ENCODE measurements around the gene TTLL7.

TTLL7 gene

DNA sequence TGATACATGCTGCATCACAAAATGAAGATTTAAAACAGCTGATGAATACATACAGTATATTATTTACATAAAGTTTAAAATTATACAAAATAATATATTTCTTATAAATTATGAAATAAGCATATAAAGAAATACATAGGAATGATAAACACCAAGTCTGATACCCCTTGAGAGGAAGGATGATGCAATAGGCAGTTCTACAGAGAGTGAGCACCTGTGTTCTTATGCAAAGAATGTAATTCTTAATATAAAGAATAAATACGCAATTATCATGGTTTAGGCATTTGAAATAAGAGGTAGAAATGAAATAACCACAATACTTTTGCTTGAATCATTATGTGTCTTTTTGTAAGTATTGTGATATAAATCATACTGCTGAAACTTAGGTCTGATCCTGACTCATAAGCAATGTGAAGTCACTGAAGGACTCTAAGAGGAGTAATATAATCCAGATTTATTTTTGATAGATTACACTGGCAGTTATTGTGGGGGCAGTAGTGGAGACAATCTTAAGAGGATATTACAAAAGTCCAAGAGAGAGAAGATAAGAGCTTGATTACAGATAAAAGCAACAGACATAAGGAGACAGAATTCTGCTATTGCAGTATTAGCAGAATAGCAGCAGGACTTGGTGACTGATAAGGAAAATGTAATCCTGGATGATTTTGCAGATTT, 39.0 kb downstream of the TTLL7 start:
- no peak overlapping the region for H3K9ac ChIP-seq (ENCODE audit: low read length)
- H3K4me3 ChIP-seq (ENCODE audit: low read length) = no peak overlapping the region
- no peaks in the 10 kb centered on the region for H3K36me3 ChIP-seq (ENCODE audit: control insufficient read depth, insufficient read depth, low read length)
- H3K4me1 ChIP-seq (ENCODE audit: control insufficient read depth, insufficient read depth, low read length) = peaks cover 12% of the 10 kb centered on the region
- no peaks in the 10 kb centered on the region for H3K27me3 ChIP-seq (ENCODE audit: control insufficient read depth, insufficient read depth, low read length)
- no peaks in the 10 kb centered on the region for H3K9me3 ChIP-seq (ENCODE audit: control insufficient read depth, low read length)

DNA sequence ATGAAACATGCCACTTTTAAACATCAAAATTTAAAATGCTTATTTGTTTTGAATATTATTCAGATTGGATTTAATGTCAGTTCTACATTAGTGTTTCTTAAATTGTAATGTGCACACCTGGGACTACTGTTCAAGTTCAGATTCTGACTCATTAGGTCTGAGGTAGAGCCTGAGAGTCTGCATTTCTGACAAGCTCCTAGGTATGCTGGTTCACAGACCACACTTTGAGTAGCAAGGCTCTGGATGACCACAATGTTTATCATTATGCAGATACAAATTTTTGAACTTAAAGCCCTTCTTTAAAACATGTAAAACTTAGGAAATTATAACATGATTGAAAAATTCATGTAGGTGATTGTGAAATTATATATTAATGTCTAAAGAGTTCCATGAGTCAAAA, 40.2 kb downstream of the TTLL7 start:
- no peaks in the 10 kb centered on the region for H3K9me3 ChIP-seq (ENCODE audit: control insufficient read depth, low read length)
- H3K27me3 ChIP-seq (ENCODE audit: control insufficient read depth, insufficient read depth, low read length) = no peaks in the 10 kb centered on the region
- no peak overlapping the region for H3K4me3 ChIP-seq (ENCODE audit: low read length)
- no peaks in the 10 kb centered on the region for H3K36me3 ChIP-seq (ENCODE audit: control insufficient read depth, insufficient read depth, low read length)
- no peak overlapping the region for H3K9ac ChIP-seq (ENCODE audit: low read length)
- H3K4me1 ChIP-seq (ENCODE audit: control insufficient read depth, insufficient read depth, low read length) = peaks cover 12% of the 10 kb centered on the region

DNA sequence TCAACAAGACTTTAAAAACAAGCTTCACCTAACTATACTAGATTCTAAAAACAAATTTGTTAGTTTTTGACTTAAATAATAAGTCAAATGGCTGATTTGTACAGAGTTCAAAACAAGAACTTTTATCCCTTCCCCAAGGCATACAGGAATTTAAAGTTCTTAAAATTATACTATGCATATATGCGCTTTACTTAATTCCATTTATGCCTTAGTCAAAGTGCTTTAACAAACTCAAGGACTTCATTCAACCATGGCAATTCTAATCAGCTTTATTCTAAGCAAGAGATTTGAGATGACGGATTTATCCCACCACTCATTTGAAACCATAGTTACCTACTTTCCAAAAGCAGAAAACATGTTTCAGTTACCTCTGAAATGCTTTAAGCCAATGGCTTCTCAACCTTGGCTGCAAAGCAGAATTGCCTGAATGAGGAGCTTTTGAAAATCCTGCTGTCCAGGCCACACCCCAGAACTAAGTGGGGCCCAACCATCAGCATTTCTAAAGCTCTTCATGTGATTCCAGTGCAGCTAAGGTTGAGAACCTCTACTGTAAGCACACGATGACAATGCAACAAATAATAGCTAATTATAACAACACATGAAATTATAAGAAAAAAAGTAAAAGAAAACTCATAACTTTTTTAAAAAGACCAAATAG, 44.6 kb downstream of the TTLL7 start:
- no peak overlapping the region for H3K9ac ChIP-seq (ENCODE audit: low read length)
- no peaks in the 10 kb centered on the region for H3K36me3 ChIP-seq (ENCODE audit: control insufficient read depth, insufficient read depth, low read length)
- no peaks in the 10 kb centered on the region for H3K27me3 ChIP-seq (ENCODE audit: control insufficient read depth, insufficient read depth, low read length)
- H3K9me3 ChIP-seq (ENCODE audit: control insufficient read depth, low read length) = no peaks in the 10 kb centered on the region
- no peaks in the 10 kb centered on the region for H3K4me1 ChIP-seq (ENCODE audit: control insufficient read depth, insufficient read depth, low read length)
- H3K4me3 ChIP-seq (ENCODE audit: low read length) = no peak overlapping the region

DNA sequence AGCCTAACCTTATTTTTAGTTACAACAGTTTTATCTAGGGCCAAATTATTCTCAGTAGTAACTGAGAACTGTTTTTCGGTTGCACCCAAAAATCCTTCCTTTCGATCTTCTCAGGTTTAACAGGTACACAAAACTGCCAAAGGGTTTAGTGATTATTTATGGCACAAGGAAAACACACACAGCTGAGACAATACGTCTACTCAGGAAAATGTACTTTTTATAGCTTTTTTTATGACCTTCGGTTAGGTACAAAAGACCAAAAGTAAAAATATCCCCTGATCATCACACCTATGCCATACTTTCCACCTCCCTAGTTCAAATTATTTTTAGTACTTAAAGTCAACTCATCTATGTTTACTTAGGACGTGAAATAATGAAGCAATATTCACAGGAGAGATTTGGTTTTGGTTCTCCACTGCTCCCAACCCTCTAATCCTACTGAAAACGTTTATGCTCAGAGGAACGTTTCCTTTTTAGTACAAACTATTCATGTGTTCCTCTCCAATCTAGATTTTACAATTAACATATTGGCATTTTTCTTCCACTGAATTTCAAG, 48.7 kb downstream of the TTLL7 start:
- Histone ChIP-seq H3K9ac (ENCODE audit: low read length) (no peak overlapping the region), H3K4me1 (ENCODE audit: control insufficient read depth, insufficient read depth, low read length) (no peaks in the 10 kb centered on the region), H3K4me3 (ENCODE audit: low read length) (no peak overlapping the region), H3K9me3 (ENCODE audit: control insufficient read depth, low read length) (no peaks in the 10 kb centered on the region), H3K27me3 (ENCODE audit: control insufficient read depth, insufficient read depth, low read length) (no peaks in the 10 kb centered on the region), H3K36me3 (ENCODE audit: control insufficient read depth, insufficient read depth, low read length) (no peaks in the 10 kb centered on the region)

DNA sequence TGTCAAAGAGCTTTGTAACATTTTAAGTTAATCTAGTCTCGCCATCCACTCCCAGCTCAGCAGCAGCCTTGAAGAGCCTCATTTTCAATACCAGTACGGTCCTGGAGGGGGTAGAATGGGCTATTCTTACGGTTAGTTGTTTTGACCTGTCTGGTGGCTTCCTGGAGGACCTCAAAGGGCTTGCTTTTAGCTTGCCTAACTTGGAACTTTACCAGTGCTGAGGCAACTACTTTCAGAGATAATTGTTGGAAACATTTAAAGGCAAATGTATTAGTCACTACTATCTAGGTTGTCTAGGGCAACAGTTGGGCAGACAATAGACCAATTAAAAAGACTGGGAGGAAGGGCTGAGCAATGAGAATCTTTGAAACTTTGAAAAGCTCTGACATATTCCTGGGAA, 56.0 kb downstream of the TTLL7 start:
- Histone ChIP-seq H3K4me3 (ENCODE audit: low read length) (no peak overlapping the region), H3K4me1 (ENCODE audit: control insufficient read depth, insufficient read depth, low read length) (no peaks in the 10 kb centered on the region), H3K9me3 (ENCODE audit: control insufficient read depth, low read length) (no peaks in the 10 kb centered on the region), H3K27me3 (ENCODE audit: control insufficient read depth, insufficient read depth, low read length) (no peaks in the 10 kb centered on the region), H3K36me3 (ENCODE audit: control insufficient read depth, insufficient read depth, low read length) (no peaks in the 10 kb centered on the region), H3K9ac (ENCODE audit: low read length) (no peak overlapping the region)

DNA sequence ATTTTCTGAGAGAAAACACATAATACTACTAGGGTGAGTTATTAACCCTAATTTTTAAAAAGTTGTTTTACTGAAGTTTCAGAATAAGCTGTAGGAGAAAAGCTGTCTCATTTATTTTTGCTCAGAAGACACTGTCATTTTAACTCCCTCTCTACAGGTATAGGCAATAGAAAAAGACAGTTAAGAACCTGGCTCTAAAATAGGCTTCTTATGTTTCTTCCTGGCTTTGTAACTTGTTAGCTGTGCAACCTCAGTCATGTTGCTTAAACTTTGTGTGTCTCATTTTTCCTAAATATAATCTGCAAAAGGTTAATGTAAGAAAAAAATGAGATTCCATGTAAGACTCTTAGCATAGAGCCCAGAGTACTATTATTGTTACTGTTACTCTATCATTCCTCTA, 64.4 kb downstream of the TTLL7 start:
- Histone ChIP-seq H3K9ac (ENCODE audit: low read length) (no peak overlapping the region), H3K9me3 (ENCODE audit: control insufficient read depth, low read length) (no peaks in the 10 kb centered on the region), H3K27me3 (ENCODE audit: control insufficient read depth, insufficient read depth, low read length) (no peaks in the 10 kb centered on the region), H3K4me3 (ENCODE audit: low read length) (no peak overlapping the region), H3K36me3 (ENCODE audit: control insufficient read depth, insufficient read depth, low read length) (no peaks in the 10 kb centered on the region), H3K4me1 (ENCODE audit: control insufficient read depth, insufficient read depth, low read length) (peaks cover 4% of the 10 kb centered on the region)

DNA sequence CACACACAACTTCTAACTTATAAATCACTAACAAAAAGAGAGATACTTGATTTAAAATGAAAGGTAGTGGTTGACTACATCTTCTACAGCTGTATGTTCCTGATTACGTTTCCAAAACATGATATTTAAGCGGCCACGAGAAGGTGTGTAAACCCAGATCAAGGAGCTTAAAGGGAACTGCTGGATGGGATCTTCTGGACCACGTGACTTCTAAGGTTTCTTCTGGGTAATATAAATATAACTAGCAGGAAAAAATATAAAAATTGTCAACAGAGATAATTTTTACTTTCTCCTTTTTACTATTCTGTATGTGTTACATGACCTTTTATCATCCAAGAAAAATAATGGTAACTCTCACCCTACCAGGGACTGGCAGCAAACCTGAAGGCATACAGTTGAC, 66.2 kb downstream of the TTLL7 start:
- Histone ChIP-seq H3K4me3 (ENCODE audit: low read length) (no peak overlapping the region), H3K4me1 (ENCODE audit: control insufficient read depth, insufficient read depth, low read length) (peaks cover 4% of the 10 kb centered on the region), H3K36me3 (ENCODE audit: control insufficient read depth, insufficient read depth, low read length) (no peaks in the 10 kb centered on the region)

DNA sequence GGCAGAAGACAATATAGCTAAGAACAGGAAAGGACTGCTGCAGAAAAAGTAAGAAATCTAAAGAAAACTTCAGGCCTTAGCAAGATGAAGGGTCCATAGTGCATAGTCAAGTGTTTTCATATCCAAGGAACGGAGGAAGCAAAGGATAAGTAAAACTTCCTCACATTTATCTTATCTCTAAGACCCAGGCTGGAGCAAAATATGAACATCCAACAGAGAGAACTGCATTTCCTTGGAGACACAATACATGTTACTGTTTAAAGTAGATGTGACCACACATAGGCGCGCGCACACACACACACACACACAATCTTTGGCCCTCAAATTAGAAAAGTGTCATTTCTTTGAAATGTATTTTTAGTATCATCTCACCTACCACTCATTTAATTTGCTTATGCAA, 66.7 kb downstream of the TTLL7 start:
- Histone ChIP-seq H3K4me1 (ENCODE audit: control insufficient read depth, insufficient read depth, low read length) (peaks cover 4% of the 10 kb centered on the region), H3K36me3 (ENCODE audit: control insufficient read depth, insufficient read depth, low read length) (no peaks in the 10 kb centered on the region), H3K4me3 (ENCODE audit: low read length) (no peak overlapping the region), H3K9me3 (ENCODE audit: control insufficient read depth, low read length) (no peaks in the 10 kb centered on the region), H3K9ac (ENCODE audit: low read length) (no peak overlapping the region), H3K27me3 (ENCODE audit: control insufficient read depth, insufficient read depth, low read length) (no peaks in the 10 kb centered on the region)

More for the DNA sequence above, 66.2 kb downstream of the TTLL7 start:
- H3K27me3 ChIP-seq (ENCODE audit: control insufficient read depth, insufficient read depth, low read length) = no peaks in the 10 kb centered on the region
- H3K9me3 ChIP-seq (ENCODE audit: control insufficient read depth, low read length) = no peaks in the 10 kb centered on the region
- no peak overlapping the region for H3K9ac ChIP-seq (ENCODE audit: low read length)

DNA sequence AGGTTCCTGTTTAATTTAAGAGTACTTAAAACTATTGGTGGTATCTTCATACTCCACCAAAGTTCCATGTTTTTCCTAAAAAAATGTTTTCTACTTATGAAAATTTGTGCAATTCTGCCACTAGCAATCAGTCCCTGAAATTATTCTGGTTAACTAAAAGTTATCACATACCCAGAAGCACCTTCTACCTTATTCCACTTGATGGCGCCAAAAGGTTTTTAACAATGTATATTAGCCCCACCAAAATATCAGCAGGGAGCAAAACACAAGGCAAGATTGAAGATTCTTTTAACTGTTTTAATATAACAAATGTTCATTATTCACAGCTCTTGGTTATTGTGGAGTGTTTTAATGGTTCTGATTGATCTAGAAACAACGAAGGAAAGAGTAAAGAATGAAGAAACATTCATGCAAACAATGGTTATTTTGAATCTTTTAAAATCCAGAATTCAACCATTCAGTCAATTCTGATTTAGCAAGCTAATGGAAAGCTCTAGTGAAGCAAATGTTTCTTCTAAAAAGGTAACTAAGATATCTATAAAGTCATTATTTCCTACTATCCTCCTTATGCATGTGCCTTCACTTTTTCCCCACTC, 67.2 kb downstream of the TTLL7 start:
- H3K4me1 ChIP-seq (ENCODE audit: control insufficient read depth, insufficient read depth, low read length) = peaks cover under 1% of the 10 kb centered on the region
- no peak overlapping the region for H3K9ac ChIP-seq (ENCODE audit: low read length)
- no peak overlapping the region for H3K4me3 ChIP-seq (ENCODE audit: low read length)
- H3K27me3 ChIP-seq (ENCODE audit: control insufficient read depth, insufficient read depth, low read length) = no peaks in the 10 kb centered on the region
- no peaks in the 10 kb centered on the region for H3K9me3 ChIP-seq (ENCODE audit: control insufficient read depth, low read length)
- no peaks in the 10 kb centered on the region for H3K36me3 ChIP-seq (ENCODE audit: control insufficient read depth, insufficient read depth, low read length)

DNA sequence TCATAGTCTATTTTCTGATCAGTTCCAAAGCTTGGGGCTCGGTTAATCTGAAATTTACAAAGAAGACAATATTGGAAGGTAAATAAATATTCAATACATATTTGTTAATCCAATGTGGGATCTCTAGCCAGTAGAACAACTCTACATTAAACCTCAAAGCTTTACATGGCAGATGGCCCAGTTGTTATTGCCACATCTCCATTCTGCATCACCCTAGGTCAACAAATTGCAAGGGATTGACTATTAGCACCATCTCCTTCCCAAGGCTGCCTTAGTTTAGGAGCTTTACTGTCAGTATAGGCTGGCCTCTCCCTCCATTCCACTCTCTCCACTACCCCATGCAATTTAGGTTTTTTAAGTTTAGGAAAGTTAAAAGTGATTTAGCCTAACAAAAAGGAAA, 69.7 kb downstream of the TTLL7 start:
- Histone ChIP-seq H3K4me3 (ENCODE audit: low read length) (no peak overlapping the region), H3K27me3 (ENCODE audit: control insufficient read depth, insufficient read depth, low read length) (no peaks in the 10 kb centered on the region), H3K36me3 (ENCODE audit: control insufficient read depth, insufficient read depth, low read length) (no peaks in the 10 kb centered on the region), H3K4me1 (ENCODE audit: control insufficient read depth, insufficient read depth, low read length) (no peaks in the 10 kb centered on the region), H3K9me3 (ENCODE audit: control insufficient read depth, low read length) (no peaks in the 10 kb centered on the region), H3K9ac (ENCODE audit: low read length) (no peak overlapping the region)

DNA sequence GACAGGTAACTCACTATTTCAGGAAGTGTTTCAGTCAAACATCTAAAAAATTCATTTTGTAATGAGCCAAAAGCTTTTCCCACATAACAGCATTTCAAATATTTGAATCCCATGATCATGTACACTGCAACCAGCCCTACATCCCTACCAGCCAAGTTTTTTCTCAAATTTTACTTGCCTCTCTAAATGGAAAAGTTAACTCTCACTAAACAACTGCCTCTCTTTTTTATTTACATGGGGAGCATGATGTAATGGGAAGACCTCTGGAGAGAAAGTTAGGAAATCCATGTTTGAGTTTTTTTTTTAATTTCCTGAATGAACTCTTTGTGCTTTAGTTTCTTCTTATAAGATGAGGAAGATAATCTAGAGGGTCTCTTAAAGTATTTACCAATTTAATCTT, 70.5 kb downstream of the TTLL7 start:
- Histone ChIP-seq H3K9ac (ENCODE audit: low read length) (no peak overlapping the region), H3K9me3 (ENCODE audit: control insufficient read depth, low read length) (no peaks in the 10 kb centered on the region), H3K4me3 (ENCODE audit: low read length) (no peak overlapping the region), H3K36me3 (ENCODE audit: control insufficient read depth, insufficient read depth, low read length) (no peaks in the 10 kb centered on the region), H3K27me3 (ENCODE audit: control insufficient read depth, insufficient read depth, low read length) (no peaks in the 10 kb centered on the region), H3K4me1 (ENCODE audit: control insufficient read depth, insufficient read depth, low read length) (no peaks in the 10 kb centered on the region)

DNA sequence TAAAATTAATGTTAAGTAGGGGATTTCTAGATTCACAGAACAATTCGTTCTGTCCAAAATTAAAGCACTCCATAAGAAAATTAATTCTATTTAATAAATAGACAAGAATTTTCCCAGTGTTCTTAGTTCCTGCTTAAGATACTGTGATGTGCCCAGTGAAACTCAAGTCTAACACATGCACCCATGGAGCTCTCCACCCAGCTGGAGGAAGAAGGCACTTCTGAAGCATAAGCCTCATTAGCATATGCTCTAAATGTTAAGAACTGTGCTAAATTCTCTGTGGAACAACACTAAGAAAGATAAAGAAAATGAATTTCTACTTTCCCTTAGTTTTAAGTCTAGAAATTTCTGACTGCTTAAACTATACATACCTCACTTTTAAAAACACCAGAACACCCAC, 71.2 kb downstream of the TTLL7 start:
- H3K4me3 ChIP-seq (ENCODE audit: low read length) = no peak overlapping the region
- H3K9me3 ChIP-seq (ENCODE audit: control insufficient read depth, low read length) = no peaks in the 10 kb centered on the region
- H3K36me3 ChIP-seq (ENCODE audit: control insufficient read depth, insufficient read depth, low read length) = no peaks in the 10 kb centered on the region
- no peak overlapping the region for H3K9ac ChIP-seq (ENCODE audit: low read length)
- no peaks in the 10 kb centered on the region for H3K27me3 ChIP-seq (ENCODE audit: control insufficient read depth, insufficient read depth, low read length)
- no peaks in the 10 kb centered on the region for H3K4me1 ChIP-seq (ENCODE audit: control insufficient read depth, insufficient read depth, low read length)

Measured in mucosa of stomach (tissue), 1 donor.